Measurements from ENCODE around the gene CLDN22.

The CLDN22 gene

GRCh38 chr4:183318656-183319055 lies 1.4 kb downstream of the CLDN22 start:
- DNase-seq: no peak

GRCh38 chr4:183314806-183315205 lies 5.3 kb downstream of the CLDN22 start:
- DNase-seq: no peak

GRCh38 chr4:183314336-183314735 lies 5.7 kb downstream of the CLDN22 start:
- no peak for DNase-seq

- DNase-seq: no peak
These were observed 7.2 kb downstream of the CLDN22 start for GRCh38 chr4:183312841-183313240.

- no peak for DNase-seq
These were observed 13.3 kb downstream of the CLDN22 start for GRCh38 chr4:183306811-183307210.

- DNase-seq: no peak
These were observed 15.5 kb downstream of the CLDN22 start for GRCh38 chr4:183304538-183304937.

GRCh38 chr4:183304067-183304466 lies 16.0 kb downstream of the CLDN22 start:
- no peak for DNase-seq

GRCh38 chr4:183303301-183303700 lies 16.8 kb downstream of the CLDN22 start:
- DNase-seq: no peak

- DNase-seq: no peak
These were observed 19.4 kb downstream of the CLDN22 start for GRCh38 chr4:183300655-183301054.

GRCh38 chr4:183300070-183300469 lies 20.0 kb downstream of the CLDN22 start:
- DNase-seq: no peak

GRCh38 chr4:183299464-183299863 lies 20.6 kb downstream of the CLDN22 start:
- DNase-seq: no peak

GRCh38 chr4:183297675-183298074 lies 22.4 kb downstream of the CLDN22 start:
- no peak for DNase-seq

- DNase-seq: no peak
These were observed 24.4 kb downstream of the CLDN22 start for GRCh38 chr4:183295711-183296110.

GRCh38 chr4:183291070-183291469 lies 29.0 kb downstream of the CLDN22 start:
- no peak for DNase-seq

GRCh38 chr4:183289688-183290087 lies 30.4 kb downstream of the CLDN22 start:
- no peak for DNase-seq

GRCh38 chr4:183288955-183289354 lies 31.1 kb downstream of the CLDN22 start:
- DNase-seq: no peak

- no peak for DNase-seq
These were observed 32.4 kb downstream of the CLDN22 start for GRCh38 chr4:183287677-183288076.

- no peak for DNase-seq
These were observed 32.8 kb downstream of the CLDN22 start for GRCh38 chr4:183287309-183287659.

GRCh38 chr4:183286590-183287308 lies 33.3 kb downstream of the CLDN22 start:
- no peak for DNase-seq

GRCh38 chr4:183285886-183286285 lies 34.2 kb downstream of the CLDN22 start:
- DNase-seq: no peak

- no peak for DNase-seq
These were observed 35.1 kb downstream of the CLDN22 start for GRCh38 chr4:183284965-183285364.

GRCh38 chr4:183284258-183284785 lies 35.8 kb downstream of the CLDN22 start:
- no peak for DNase-seq

- DNase-seq: no peak
These were observed 44.0 kb downstream of the CLDN22 start for GRCh38 chr4:183276106-183276505.

GRCh38 chr4:183272384-183272783 lies 47.7 kb downstream of the CLDN22 start:
- DNase-seq: no peak

- no peak for DNase-seq
These were observed 51.5 kb downstream of the CLDN22 start for GRCh38 chr4:183268556-183268955.

Measured in retina (tissue), 1 donor.